Naive thymus-derived CD8-positive, alpha-beta T cell (primary cell): ENCODE measurements around the gene FAM76A. TPM values are rescaled to one million over a fixed set of nuclear protein-coding genes. Genes with fewer than 3 reads are reported as not detected.
A peak's percentile ranks its signal among the peaks of the same experiment; 100 is the strongest.
"Not testable (repeated sequence)": the region's sequence is repeated elsewhere in the genome, so short reads cannot be mapped to it uniquely, and the experiment has no call there.

Experiments used
- ATAC-seq, 2 donors: fragments of 150-1000 bp; cut with Tn5 transposase in 1 of 2; sonication (Bioruptor Pico), chemical (Tn5 transposase) in 1 of 2; 1 replicate in 1 of 2; 2 replicates in 1 of 2; pipeline ENCODE4 v1.10.0; 2021; ENCODE audit warnings: mild to moderate bottlenecking in 2 of 2, moderate library complexity in 2 of 2
- POLR2A ChIA-PET: fragments of 350-600 bp; sonication (Branson Sonifier 250); formaldehyde crosslinking; loops from one replicate; lab custom pipeline; 2021; ENCODE audit warnings: antibody characterized with exemption; lab: Charles Lee
- DNase-seq, 10 donors: peaks; one replicate each; pipeline versions ENCODE4 v3.0.0 to v3.0.0-alpha.2; 2020 to 2022
- H3K27ac Mint-ChIP-seq, 10 donors: one replicate each; pipeline ENCODE4 v1.8.0; 2020 to 2022; ENCODE audit warnings: mild to moderate bottlenecking in 10 of 10, mixed read lengths in 10 of 10, moderate library complexity in 4 of 10, inconsistent platforms in 1 of 10
- H3K27me3 Mint-ChIP-seq, 5 donors: one replicate each; pipeline ENCODE4 v1.8.0; 2021 to 2022; ENCODE audit warnings: mixed read lengths in 5 of 5
- H3K36me3 Mint-ChIP-seq, 3 donors: one replicate each; pipeline ENCODE4 v1.8.0; 2020 to 2022; ENCODE audit warnings: mixed read lengths in 3 of 3, mild to moderate bottlenecking in 2 of 3, inconsistent platforms in 1 of 3
- H3K4me1 Mint-ChIP-seq, 4 donors: one replicate each; pipeline ENCODE4 v1.8.0; 2021 to 2022; ENCODE audit warnings: mixed read lengths in 4 of 4
- H3K4me3 Mint-ChIP-seq, 10 donors: one replicate each; pipeline ENCODE4 v1.8.0; 2020 to 2022; ENCODE audit warnings: mild to moderate bottlenecking in 10 of 10, mixed read lengths in 10 of 10, moderate library complexity in 6 of 10, inconsistent platforms in 1 of 10
- H3K9me3 Mint-ChIP-seq, 9 donors: one replicate each; pipeline ENCODE4 v1.8.0; 2020 to 2022; ENCODE audit warnings: mixed read lengths in 9 of 9, mild to moderate bottlenecking in 3 of 9, inconsistent platforms in 1 of 9, moderate library complexity in 1 of 9
- polyA plus RNA-seq, 3 donors: library from polyadenylated mRNA; unstranded; fragments of 300-500 nt; fragmentation: Illumina TruSeq; gene quantifications; one replicate each; pipeline ENCODE4 v1.2.3, GENCODE V29; 2021
- total RNA-seq, 8 experiments: library from RNA in 2 of 8; stranded (reverse) in 2 of 8; gene quantifications; one replicate each; pipeline ENCODE4 v1.2.3 and lab custom pipeline; 2021 to 2026

Gene FAM76A
- total and polyA plus RNA-seq, 5 experiments from 2014 or later, result 8.2 to 21.5 (median 9.7) TPM

DNA sequence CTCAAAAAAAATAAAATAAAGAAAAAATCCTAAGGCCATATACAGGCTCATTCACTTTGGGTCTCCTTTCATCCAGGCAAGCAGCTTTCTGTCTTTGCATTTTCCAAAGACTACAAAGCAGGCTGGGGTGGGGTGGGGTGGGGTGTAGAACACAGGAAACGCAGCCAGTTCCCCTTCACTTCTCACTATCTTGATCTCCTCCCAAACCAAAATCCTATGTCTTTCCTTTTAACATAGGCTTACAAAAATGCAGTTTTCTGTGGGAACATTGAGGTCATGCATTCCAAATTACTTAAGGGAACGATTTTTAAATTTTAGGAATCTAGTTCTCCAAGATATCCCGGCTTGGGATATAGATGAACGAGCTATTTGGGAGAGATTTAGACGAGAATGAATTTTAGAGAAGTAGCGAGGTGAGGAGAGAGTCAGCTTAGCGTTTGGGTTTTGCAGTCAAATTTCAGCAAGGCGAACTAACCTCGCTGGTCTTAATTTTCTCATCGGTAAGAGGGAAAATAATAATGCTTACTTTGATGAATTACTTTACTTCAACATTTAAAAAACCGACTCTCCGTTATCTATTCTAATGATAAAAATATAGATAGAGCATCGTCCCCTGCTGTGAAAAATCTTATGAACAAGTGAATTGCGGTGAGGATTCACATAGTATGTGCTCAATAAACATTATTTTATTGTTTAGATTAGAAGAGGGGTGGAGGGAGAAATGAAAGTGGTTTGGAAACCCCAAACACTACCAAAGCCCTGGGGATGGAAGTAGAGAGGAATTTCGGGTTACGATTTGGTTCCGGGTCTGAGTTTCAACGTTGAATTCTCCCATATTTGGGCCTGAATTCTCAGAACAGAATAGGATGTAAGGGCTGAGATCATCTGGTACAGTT, 46.5 kb downstream of the FAM76A start:
- Mint-ChIP-seq H3K27me3 (no peaks in the 10 kb centered on the region), H3K4me1 (peaks cover 15 to 33% (median 30%) of the 10 kb centered on the region in 4 donors), H3K4me3 (peak overlapping the region; percentile 88 to 98 (median 92)), H3K9me3 (no peaks in the 10 kb centered on the region), H3K36me3 (peaks cover 0 to 10% (median 0%) of the 10 kb centered on the region in 3 donors), H3K27ac (peak overlapping the region; percentile 91 to 99 (median 96))
- POLR2A ChIA-PET, result interaction anchor here (0.7 to 3.4 kb wide), 8 partner anchors 45 to 316 kb away, joined by 3 to 34 read pairs (median 5); partner anchors contain the start of genes EYA3, FAM76A and PPP1R8
- no peak for ATAC-seq
- DNase-seq, result peak in 4 of 10 donors; percentile 1 to 3 (median 2)

DNA sequence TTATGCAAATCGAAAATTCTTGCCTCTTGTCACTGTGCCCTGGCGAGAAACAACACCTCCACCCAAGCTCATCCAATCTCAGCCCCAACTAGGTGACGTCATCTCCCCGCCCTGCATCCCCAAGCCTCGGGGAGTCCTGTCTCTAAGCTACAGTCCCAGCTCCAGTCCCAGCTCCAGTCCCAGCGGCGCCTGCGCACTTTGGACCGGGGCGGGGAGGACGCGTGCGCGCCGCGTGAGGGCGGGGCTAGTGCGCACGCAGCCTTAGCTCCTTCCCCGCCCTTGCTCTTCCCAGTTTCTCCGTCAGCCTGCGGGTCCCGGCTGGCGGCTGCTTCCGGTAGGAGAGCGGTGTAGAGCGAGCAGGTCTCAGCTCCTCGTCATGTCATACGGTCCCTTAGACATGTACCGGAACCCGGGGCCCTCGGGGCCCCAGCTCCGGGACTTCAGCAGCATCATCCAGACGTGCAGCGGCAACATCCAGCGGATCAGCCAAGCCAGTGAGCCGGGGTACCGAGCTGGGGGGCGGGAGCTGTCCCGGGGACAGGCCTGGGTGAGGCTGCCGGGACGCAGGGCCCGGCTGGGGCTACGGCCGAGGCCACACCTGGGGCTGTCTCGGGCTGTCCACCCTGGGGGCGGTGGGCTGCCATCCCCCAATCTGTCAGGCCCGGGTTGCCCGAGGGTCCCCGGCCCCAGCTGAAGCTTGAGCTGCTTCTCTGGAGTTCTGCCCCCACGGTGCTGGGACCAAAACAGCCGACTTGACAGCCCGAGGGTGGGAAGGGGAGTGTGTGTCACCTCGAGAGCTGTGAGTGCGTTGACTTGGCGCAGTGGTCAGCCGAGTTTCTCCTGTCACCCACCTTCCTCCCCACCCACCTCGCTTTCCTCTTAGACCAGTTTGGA, 47.4 kb downstream of the FAM76A start, which contains the start of gene STX12:
STX12 (plus strand) TSS at position 288 of the 894 bp plus-strand sequence; CDS start at position 377, 89 bp downstream.
- no peaks in the 10 kb centered on the region for H3K27me3 Mint-ChIP-seq
- peak; percentile 93 to 99 (median 97) for DNase-seq
- H3K27ac Mint-ChIP-seq, result peak within 1 kb of the TSS; percentile 91 to 99 (median 96)
- H3K4me1 Mint-ChIP-seq, result peaks cover 15 to 36% (median 32%) of the 10 kb centered on the region in 4 donors
- peaks cover 0 to 11% (median 0%) of the 10 kb centered on the region in 3 donors for H3K36me3 Mint-ChIP-seq
- peak; percentile 93 to 94 for ATAC-seq
- peak within 1 kb of the TSS; percentile 91 to 98 (median 95) for H3K4me3 Mint-ChIP-seq
- no peaks in the 10 kb centered on the region for H3K9me3 Mint-ChIP-seq
- POLR2A ChIA-PET, result interaction anchor here (0.7 to 3.4 kb wide), 8 partner anchors 46 to 315 kb away, joined by 3 to 34 read pairs (median 5); partner anchors contain the start of genes EYA3, FAM76A, IFI6 and PPP1R8

DNA sequence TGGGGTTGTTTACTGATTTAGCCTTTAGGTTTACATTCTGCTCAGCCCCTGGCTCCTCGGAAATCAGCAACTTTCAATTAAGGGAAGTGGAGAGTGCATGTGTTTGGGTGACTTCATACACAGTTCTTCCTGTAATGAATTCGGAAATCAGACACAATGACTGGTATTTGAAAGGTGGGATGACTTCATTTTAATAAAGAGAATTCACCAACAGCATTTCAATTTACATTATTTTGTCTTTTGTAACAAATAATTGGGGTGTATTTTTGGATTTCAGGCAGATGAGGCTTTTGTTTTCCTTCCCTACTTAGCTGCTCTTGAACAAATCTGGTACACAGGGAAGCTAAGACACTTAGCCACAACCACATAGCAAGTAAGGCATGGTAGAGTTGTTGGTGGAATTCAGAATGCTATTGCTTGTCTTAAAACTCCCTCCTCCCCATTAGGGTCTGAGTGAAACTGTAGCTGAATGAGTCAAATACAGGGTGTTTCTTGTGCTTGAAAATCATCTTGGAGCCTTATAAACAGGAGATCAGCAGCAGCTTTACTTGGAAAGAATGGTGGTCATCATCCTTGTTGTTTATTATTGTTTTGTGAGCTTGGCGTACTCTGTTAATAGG, 48.2 kb downstream of the FAM76A start:
- Mint-ChIP-seq H3K4me3 (peak overlapping the region; percentile 91 to 98 (median 94)), H3K4me1 (peaks cover 15 to 40% (median 34%) of the 10 kb centered on the region in 4 donors), H3K9me3 (no peaks in the 10 kb centered on the region), H3K36me3 (peaks cover 0 to 13% (median 0%) of the 10 kb centered on the region in 3 donors), H3K27me3 (no peaks in the 10 kb centered on the region), H3K27ac (peak overlapping the region; percentile 91 to 98 (median 96))
- ATAC-seq, result peak in 1 of 2 donors; percentile 2
- DNase-seq, result peak in 3 of 10 donors; percentile 3 to 38 (median 8)
- POLR2A ChIA-PET, result interaction anchor here (0.5 to 3.4 kb wide), 4 partner anchors 46 to 247 kb away, joined by 4 to 34 read pairs (median 4); partner anchors contain the start of genes FAM76A and IFI6

- H3K27me3 Mint-ChIP-seq, result no peaks in the 10 kb centered on the region
- H3K4me1 Mint-ChIP-seq, result peaks cover 15 to 44% (median 36%) of the 10 kb centered on the region in 4 donors
- H3K36me3 Mint-ChIP-seq, result peaks cover 0 to 17% (median 0%) of the 10 kb centered on the region in 3 donors
- POLR2A ChIA-PET, result interaction anchor here (0.5 to 3.4 kb wide), 2 partner anchors 49 to 248 kb away, joined by 4 to 34 read pairs; partner anchors contain the start of gene FAM76A
- no peak for DNase-seq
- peak overlapping the region in 7 of 10 donors; percentile 9 to 96 (median 41) for H3K27ac Mint-ChIP-seq
- H3K4me3 Mint-ChIP-seq, result peak overlapping the region in 1 of 10 donors; percentile 21
- no peak for ATAC-seq
- no peaks in the 10 kb centered on the region for H3K9me3 Mint-ChIP-seq
Measured at GRCh38 chr1:27774654-27775053, 48.9 kb downstream of the FAM76A start.

DNA sequence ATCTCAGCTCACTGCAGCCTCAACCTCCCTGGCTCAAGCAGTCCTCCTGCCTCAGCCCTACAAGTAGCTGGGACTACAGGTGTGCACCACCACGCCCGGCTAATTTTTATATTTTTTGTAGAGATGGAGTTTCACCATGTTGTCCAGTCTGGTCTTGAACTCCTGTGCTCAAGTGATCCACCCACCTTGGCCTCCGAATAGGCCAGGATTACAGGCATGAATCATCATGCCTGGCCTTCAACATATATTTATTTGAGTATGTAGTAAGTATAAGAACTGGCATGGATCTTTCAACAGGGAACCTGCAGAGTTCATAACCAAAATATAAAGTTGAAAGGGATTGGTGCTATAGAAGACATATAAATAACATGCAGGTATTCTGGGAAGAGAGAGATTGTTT, 49.6 kb downstream of the FAM76A start:
- not testable (repeated sequence) for ATAC-seq, H3K4me3 Mint-ChIP-seq, H3K27me3 Mint-ChIP-seq, H3K9me3 Mint-ChIP-seq, DNase-seq
- Mint-ChIP-seq H3K4me1 (peaks cover 17 to 44% (median 36%) of the 10 kb centered on the region in 4 donors), H3K36me3 (peaks cover 0 to 22% (median 0%) of the 10 kb centered on the region in 3 donors), H3K27ac (peak overlapping the region in 7 of 10 donors; percentile 8 to 81 (median 36))
- POLR2A ChIA-PET, result interaction anchor here (0.5 kb wide), 1 partner anchor 430 kb away, joined by 3 read pairs; no protein-coding TSS in a partner anchor

GRCh38 chr1:27776276-27776675, 50.5 kb downstream of the FAM76A start:
- H3K9me3 Mint-ChIP-seq, POLR2A ChIA-PET, H3K27me3 Mint-ChIP-seq, ATAC-seq, DNase-seq, H3K4me3 Mint-ChIP-seq: not testable (repeated sequence)
- peak overlapping the region in 1 of 10 donors; percentile 36 for H3K27ac Mint-ChIP-seq
- H3K4me1 Mint-ChIP-seq, result peaks cover 17 to 45% (median 37%) of the 10 kb centered on the region in 4 donors
- H3K36me3 Mint-ChIP-seq, result peaks cover 0 to 22% (median 0%) of the 10 kb centered on the region in 3 donors

DNA sequence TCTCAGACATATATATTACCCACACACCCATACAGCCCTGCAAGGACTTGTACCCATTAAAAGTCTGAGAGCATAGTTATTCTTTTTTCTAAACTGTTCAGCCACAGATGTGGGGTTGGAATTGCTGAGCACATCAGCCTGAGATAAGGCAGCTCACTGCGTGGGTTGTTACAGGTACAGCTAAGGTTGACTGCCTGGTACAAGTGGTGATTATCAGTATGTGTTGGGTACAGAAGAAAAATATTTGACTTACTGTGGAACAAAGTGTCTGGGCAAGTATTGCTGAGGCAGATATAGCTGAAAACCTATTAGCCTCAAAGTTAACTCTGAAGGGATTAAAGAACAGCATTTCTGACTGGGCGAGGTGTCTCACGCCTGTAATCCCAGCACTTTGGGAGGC, 52.3 kb downstream of the FAM76A start:
- H3K4me3 Mint-ChIP-seq, result no peak overlapping the region
- DNase-seq, result no peak
- peak overlapping the region in 2 of 10 donors; percentile 6 to 59 for H3K27ac Mint-ChIP-seq
- H3K9me3 Mint-ChIP-seq, result no peaks in the 10 kb centered on the region
- POLR2A ChIA-PET, result no interaction called here
- H3K4me1 Mint-ChIP-seq, result peaks cover 18 to 41% (median 30%) of the 10 kb centered on the region in 4 donors
- peaks cover 0 to 25% (median 0%) of the 10 kb centered on the region in 3 donors for H3K36me3 Mint-ChIP-seq
- H3K27me3 Mint-ChIP-seq, result no peaks in the 10 kb centered on the region
- ATAC-seq, result no peak

GRCh38 chr1:27779122-27779521, 53.4 kb downstream of the FAM76A start:
- Mint-ChIP-seq H3K27me3 (no peaks in the 10 kb centered on the region), H3K27ac (peak overlapping the region in 1 of 10 donors; percentile 15), H3K9me3 (no peaks in the 10 kb centered on the region), H3K4me1 (peaks cover 13 to 39% (median 24%) of the 10 kb centered on the region in 4 donors), H3K4me3 (no peak overlapping the region), H3K36me3 (peaks cover 0 to 25% (median 0%) of the 10 kb centered on the region in 3 donors)
- no peak for DNase-seq
- POLR2A ChIA-PET, result no interaction called here
- ATAC-seq, result no peak

DNA sequence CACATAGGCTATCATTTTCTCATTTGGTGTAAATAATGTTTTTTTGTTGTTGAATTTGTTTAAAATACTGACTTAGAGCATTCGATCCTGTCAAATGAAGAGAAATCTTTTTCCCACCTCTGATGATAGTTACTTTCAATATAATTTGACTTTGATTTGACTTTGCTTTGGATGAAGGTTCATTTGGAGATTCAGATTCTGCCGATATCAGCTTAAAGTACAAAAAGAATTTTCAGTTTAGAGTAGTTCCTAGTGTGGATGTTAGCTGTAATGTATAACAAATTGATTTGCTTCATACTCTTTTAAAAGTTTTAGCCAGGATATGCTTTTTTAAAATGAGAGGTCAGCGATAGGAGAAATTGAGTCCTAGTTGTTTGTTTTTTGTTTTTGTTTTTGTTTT, 57.2 kb downstream of the FAM76A start:
- POLR2A ChIA-PET, result no interaction called here
- Mint-ChIP-seq H3K36me3 (peaks cover 0 to 15% (median 0%) of the 10 kb centered on the region in 3 donors), H3K9me3 (no peaks in the 10 kb centered on the region), H3K27ac (peak overlapping the region in 5 of 10 donors; percentile 19 to 49 (median 36)), H3K27me3 (no peaks in the 10 kb centered on the region), H3K4me1 (peaks cover 11 to 36% (median 20%) of the 10 kb centered on the region in 4 donors), H3K4me3 (no peak overlapping the region)
- ATAC-seq (no peak), DNase-seq (no peak)

DNA sequence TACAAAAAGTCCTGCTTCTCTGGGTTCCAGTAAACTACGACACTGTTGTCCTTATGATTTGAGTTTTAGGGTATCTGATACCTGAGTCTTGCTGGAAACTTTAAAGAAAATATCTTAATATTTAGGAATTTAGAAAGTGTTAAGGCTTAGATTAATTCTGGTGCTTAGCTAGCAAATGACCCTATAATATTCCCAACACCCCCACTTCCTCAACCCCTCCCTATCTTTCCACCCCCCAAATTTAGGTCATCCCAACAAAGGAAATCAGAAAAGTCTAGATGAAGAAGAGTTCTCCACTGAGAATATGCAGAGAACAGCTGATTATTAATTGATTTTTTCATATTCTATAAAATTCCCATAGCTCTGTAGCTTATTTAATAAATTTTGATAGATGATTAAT, 58.9 kb downstream of the FAM76A start:
- H3K4me3 Mint-ChIP-seq, result no peak overlapping the region
- ATAC-seq (no peak), DNase-seq (no peak)
- H3K27me3 Mint-ChIP-seq, result no peaks in the 10 kb centered on the region
- POLR2A ChIA-PET, result no interaction called here
- peaks cover 0 to 22% (median 7%) of the 10 kb centered on the region in 3 donors for H3K36me3 Mint-ChIP-seq
- H3K27ac Mint-ChIP-seq, result peak overlapping the region in 3 of 10 donors; percentile 11 to 58 (median 17)
- H3K4me1 Mint-ChIP-seq, result peaks cover 9 to 29% (median 16%) of the 10 kb centered on the region in 4 donors
- no peaks in the 10 kb centered on the region for H3K9me3 Mint-ChIP-seq

GRCh38 chr1:27785781-27786455, 60.2 kb downstream of the FAM76A start:
- POLR2A ChIA-PET, result no interaction called here
- Mint-ChIP-seq H3K4me3 (no peak overlapping the region), H3K27ac (peak overlapping the region in 9 of 10 donors; percentile 4 to 78 (median 36)), H3K4me1 (peaks cover 9 to 29% (median 15%) of the 10 kb centered on the region in 4 donors), H3K36me3 (peaks cover 0 to 26% (median 14%) of the 10 kb centered on the region in 3 donors), H3K9me3 (no peaks in the 10 kb centered on the region), H3K27me3 (no peaks in the 10 kb centered on the region)
- ATAC-seq, result no peak
- no peak for DNase-seq
